Parathyroid adenoma (tissue), 2 donors: Measurements from ENCODE around the gene ADISSP.

Experiments
- H2AFZ ChIP-seq: fragments of 300-600 bp; sonication (generic); one replicate; pipeline ENCODE4 v1.7.0; 2017; ENCODE audit warnings: antibody characterized with exemption, mild to moderate bottlenecking
- H3K27ac ChIP-seq: fragments of 300-600 bp; sonication (generic); one replicate; pipeline ENCODE4 v1.7.0; 2017
- H3K27me3 ChIP-seq: fragments of 300-600 bp; sonication (generic); one replicate; pipeline ENCODE4 v1.7.0; 2017; ENCODE audit warnings: low read length; ENCODE audit not compliant: control insufficient read depth, insufficient read depth
- H3K36me3 ChIP-seq: fragments of 300-600 bp; sonication (generic); one replicate; pipeline ENCODE4 v1.7.0; 2017; ENCODE audit warnings: low read length; ENCODE audit not compliant: control insufficient read depth, insufficient read depth
- H3K4me1 ChIP-seq: fragments of 300-600 bp; sonication (generic); one replicate; pipeline ENCODE4 v1.7.0; 2017; ENCODE audit warnings: control low read depth
- H3K4me2 ChIP-seq: fragments of 300-600 bp; sonication (generic); one replicate; pipeline ENCODE4 v1.7.0; 2017; ENCODE audit warnings: low read length
- H3K4me3 ChIP-seq: fragments of 300-600 bp; sonication (generic); one replicate; pipeline ENCODE4 v1.7.0; 2017; ENCODE audit warnings: low read depth, low read length
- H3K79me2 ChIP-seq: fragments of 300-600 bp; sonication (generic); one replicate; pipeline ENCODE4 v1.7.0; 2017; ENCODE audit warnings: control low read depth
- H3K9ac ChIP-seq: fragments of 300-600 bp; sonication (generic); one replicate; pipeline ENCODE4 v1.7.0; 2017; ENCODE audit warnings: mild to moderate bottlenecking
- H3K9me3 ChIP-seq: fragments of 300-600 bp; sonication (generic); one replicate; pipeline ENCODE4 v1.7.0; 2017; ENCODE audit warnings: low read length; ENCODE audit not compliant: control insufficient read depth
- CTCF ChIP-seq: fragments of 300-600 bp; sonication (generic); IDR thresholded peaks from one replicate; pipeline ENCODE4 v1.7.0; 2017; ENCODE audit warnings: antibody characterized with exemption, mild to moderate bottlenecking
- donor health status: primary hyperparathyroidism.

Gene ADISSP

GRCh38 chr20:3711484-3711941, 56.0 kb downstream of the ADISSP start:
- H3K9ac ChIP-seq = no peak overlapping the region
- no peaks in the 10 kb centered on the region for H3K36me3 ChIP-seq
- H3K9me3 ChIP-seq = no peaks in the 10 kb centered on the region
- H3K27me3 ChIP-seq = no peaks in the 10 kb centered on the region
- no peak overlapping the region for H2AFZ ChIP-seq
- TF ChIP-seq CTCF = no peak
- no peak overlapping the region for H3K4me3 ChIP-seq
- no peaks in the 10 kb centered on the region for H3K79me2 ChIP-seq
- no peak overlapping the region for H3K27ac ChIP-seq
- no peak overlapping the region for H3K4me2 ChIP-seq
- no peaks in the 10 kb centered on the region for H3K4me1 ChIP-seq

DNA sequence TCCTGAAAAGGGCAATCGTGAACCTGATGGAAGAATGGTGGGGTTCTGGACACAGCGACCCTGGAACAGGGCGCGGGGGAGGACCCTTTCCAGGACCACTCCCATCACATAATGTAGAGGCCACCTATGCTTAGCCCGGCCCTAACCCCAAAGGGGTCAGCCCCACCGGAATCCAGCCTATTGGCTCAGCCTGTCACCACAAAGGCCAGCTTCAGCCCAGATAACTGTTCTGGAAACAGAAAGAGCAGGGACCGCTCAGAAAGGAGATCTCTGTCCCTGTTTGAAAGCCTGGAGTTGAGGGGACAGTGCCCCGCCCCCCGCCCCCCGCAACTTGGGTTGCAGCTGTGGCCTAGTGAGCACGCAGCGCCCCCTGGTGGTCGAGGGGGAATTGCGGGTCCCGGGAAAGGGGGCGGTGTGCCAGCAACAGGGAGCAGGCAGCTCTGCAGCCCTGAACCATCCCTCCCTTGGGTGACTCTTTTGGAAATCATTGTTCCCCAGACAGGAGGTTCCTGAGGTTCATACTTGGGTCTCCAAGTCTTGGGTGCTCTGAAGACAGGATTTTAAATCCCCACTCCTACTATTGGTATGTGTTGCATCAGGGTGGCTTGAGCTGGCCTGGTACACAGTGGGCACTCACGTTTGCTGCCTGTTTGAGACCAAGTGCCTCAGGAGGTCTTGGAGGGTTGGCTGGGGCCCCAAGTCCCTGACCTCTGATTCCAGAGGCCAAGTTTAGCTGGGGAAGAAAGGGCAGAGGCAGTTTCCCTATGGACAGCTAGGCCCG, 56.7 kb downstream of the ADISSP start:
- no peak overlapping the region for H3K27ac ChIP-seq
- H3K4me1 ChIP-seq = no peaks in the 10 kb centered on the region
- H3K36me3 ChIP-seq = no peaks in the 10 kb centered on the region
- no peak overlapping the region for H3K4me2 ChIP-seq
- no peaks in the 10 kb centered on the region for H3K9me3 ChIP-seq
- no peak overlapping the region for H2AFZ ChIP-seq
- H3K9ac ChIP-seq = no peak overlapping the region
- peak; percentile 95 for TF ChIP-seq CTCF
- no peak overlapping the region for H3K4me3 ChIP-seq
- no peaks in the 10 kb centered on the region for H3K27me3 ChIP-seq
- H3K79me2 ChIP-seq = no peaks in the 10 kb centered on the region

DNA sequence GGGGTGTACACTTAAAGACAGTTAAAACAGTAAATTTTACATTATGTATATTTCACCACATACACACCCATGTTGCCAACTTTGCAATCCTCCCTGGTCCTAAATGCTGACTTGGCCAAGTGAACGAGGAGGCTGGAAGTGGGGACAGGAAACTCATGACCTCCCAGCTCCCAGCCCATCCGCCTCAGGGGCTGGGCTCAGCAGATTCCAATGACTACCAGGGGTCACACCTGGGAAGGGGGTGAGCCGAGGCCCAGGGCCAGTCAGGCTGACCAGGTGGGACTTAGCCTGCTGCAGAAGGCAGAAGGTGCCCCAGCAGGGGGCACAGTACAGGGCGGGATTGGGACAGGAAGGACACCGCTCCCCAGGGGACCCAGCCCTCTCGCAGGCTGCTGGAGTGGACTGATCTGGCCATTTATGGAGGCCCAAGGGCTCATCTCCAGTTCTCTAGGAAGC, 57.5 kb downstream of the ADISSP start:
- H3K4me1 ChIP-seq = no peaks in the 10 kb centered on the region
- H3K27me3 ChIP-seq = no peaks in the 10 kb centered on the region
- H3K9ac ChIP-seq = no peak overlapping the region
- no peak for TF ChIP-seq CTCF
- no peaks in the 10 kb centered on the region for H3K36me3 ChIP-seq
- no peak overlapping the region for H3K27ac ChIP-seq
- H2AFZ ChIP-seq = no peak overlapping the region
- H3K4me3 ChIP-seq = no peak overlapping the region
- no peaks in the 10 kb centered on the region for H3K9me3 ChIP-seq
- no peak overlapping the region for H3K4me2 ChIP-seq
- H3K79me2 ChIP-seq = no peaks in the 10 kb centered on the region

DNA sequence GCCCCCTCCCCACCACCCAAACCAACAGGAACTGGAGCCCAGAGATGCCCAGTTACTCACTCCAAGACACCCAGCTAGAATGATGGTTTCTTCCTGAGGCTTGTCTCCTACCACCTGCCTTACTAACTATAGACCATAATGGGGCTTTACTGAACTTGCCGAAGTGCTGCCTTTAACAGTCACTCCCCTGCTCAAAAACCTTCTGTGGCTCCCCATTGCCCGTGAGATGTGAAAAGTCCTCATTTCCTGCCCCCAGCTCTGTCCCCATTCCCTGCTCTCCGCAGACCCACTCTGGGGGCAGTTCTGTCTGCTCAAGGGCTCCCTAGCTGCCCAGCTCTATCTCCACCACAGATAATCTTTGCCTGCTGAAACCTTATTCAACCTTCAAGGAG, 60.0 kb downstream of the ADISSP start:
- no peak overlapping the region for H3K4me2 ChIP-seq
- H3K27ac ChIP-seq = no peak overlapping the region
- H3K9ac ChIP-seq = no peak overlapping the region
- no peaks in the 10 kb centered on the region for H3K27me3 ChIP-seq
- TF ChIP-seq CTCF = no peak
- no peak overlapping the region for H3K4me3 ChIP-seq
- no peaks in the 10 kb centered on the region for H3K9me3 ChIP-seq
- H3K4me1 ChIP-seq = no peaks in the 10 kb centered on the region
- no peaks in the 10 kb centered on the region for H3K36me3 ChIP-seq
- H2AFZ ChIP-seq = no peak overlapping the region
- no peaks in the 10 kb centered on the region for H3K79me2 ChIP-seq
